GM13977 (cell line): ENCODE data around the gene AUH.

Source experiments
- DNase-seq: peaks from one replicate; pipeline ENCODE4 v3.0.0; 2012; ENCODE audit warnings: low spot score
- in situ Hi-C: fragments of 300-500 bp; cut with MboI; formaldehyde crosslinking; loops from one replicate; pipeline ENCODE4 v1.12.0; 2022; ENCODE audit warnings: low sequenced_read_pairs, low pct_unique_long_range_greater_than_20kb, mixed read lengths, inconsistent platforms; ENCODE audit not compliant: unreplicated experiment
- TF ChIP-seq, protein P1 (sequence below): IDR thresholded peaks from 2 replicates; pipeline ENCODE4 v1.5.1; 2012; ENCODE audit warnings: mild to moderate bottlenecking, control low read depth; ENCODE audit not compliant: insufficient read depth; ENCODE audit errors: extremely low read depth, missing control alignments

Gene AUH

DNA sequence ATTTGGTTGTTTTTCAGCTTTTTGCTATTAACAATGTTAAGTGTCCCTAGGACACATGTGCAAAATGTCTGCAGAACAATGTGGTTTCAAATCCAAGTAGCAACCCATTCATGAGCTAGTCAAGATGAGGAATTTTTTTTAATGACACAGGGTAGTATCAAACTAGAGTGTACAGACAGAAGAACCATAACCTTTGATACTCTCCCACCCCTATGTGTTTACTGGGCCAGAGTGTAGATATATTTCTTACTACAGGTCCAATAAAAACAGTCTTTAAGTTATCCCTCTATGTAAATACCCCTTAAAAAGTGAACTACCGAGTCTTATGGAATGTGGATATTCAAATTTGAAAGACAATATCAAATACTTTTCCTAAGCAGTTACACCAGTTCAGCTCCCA lies 45.6 kb downstream of the AUH start:
- in situ Hi-C loops = no loop called here
- TF ChIP-seq, protein P1, sequence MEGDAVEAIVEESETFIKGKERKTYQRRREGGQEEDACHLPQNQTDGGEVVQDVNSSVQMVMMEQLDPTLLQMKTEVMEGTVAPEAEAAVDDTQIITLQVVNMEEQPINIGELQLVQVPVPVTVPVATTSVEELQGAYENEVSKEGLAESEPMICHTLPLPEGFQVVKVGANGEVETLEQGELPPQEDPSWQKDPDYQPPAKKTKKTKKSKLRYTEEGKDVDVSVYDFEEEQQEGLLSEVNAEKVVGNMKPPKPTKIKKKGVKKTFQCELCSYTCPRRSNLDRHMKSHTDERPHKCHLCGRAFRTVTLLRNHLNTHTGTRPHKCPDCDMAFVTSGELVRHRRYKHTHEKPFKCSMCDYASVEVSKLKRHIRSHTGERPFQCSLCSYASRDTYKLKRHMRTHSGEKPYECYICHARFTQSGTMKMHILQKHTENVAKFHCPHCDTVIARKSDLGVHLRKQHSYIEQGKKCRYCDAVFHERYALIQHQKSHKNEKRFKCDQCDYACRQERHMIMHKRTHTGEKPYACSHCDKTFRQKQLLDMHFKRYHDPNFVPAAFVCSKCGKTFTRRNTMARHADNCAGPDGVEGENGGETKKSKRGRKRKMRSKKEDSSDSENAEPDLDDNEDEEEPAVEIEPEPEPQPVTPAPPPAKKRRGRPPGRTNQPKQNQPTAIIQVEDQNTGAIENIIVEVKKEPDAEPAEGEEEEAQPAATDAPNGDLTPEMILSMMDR = no peak
- DNase-seq = no peak

DNA sequence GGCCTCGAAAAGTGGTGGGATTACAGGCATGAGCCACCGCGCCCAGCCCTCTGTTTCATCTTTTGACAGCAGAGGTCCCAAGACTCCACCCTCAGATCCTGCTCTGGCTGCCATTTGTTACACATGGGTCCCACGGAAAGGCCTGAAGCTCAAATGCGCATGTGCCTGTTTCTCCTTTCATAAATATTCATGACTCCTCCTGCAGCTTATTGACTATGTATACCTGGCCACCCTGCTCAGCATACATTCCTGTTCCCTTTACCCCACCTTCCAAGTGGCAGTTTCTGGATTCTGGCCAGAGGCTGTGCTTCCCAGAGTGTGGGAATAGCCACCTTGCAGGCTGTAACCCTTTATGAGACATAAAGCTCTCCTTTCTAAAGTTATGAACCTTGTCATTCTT lies 46.5 kb downstream of the AUH start:
- in situ Hi-C loops = no loop called here
- TF ChIP-seq, protein P1 = no peak
- no peak for DNase-seq

DNA sequence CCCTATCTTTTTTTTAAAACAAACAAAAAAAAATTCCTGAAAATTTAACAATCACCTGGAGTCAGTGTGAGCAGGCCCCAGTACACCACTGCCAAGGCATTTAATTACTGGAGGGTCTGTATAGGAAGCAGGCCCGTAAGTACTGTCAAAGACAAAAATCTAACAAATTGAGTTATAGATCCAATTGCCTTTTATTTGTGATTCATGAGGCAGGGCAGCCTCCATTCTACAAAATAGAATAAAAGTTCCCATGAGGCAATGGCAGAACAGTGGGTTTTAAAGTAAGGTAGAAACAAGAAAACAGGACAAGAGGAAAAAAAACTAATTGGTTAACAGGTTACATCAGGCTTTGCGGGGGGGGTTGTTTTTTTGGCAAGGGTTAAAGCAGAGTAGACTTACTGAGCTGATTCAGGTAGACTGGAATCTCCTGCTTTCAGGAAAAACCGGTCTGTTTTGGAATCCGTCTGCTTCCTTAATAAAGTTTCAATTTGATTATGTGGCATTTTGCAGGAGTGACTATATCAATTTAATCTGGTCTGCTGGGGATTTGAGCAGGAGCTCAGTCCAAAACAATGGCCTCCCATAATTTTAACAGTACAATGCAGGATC lies 48.9 kb downstream of the AUH start:
- in situ Hi-C loops = no loop called here
- no peak for DNase-seq
- TF ChIP-seq, protein P1 = no peak

DNA sequence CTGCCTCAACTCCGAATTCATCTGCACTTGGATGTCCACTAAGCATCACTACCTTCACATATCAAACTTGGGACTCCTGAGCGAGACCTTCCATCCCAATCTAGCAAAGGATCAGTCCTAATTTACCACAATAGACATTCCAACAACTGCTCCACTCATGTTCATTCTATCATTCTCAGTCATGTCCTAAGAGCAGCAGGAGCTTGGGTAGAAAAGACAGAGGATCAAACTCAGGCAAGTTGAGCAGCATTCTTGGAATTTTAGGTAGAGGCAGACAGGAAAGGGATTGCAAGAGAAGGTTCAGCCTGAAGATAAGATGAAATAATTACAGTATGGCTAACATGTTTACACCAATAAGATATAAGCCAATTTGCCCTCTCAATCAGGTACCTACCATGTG lies 51.7 kb downstream of the AUH start:
- TF ChIP-seq, protein P1 = no peak
- DNase-seq = no peak
- in situ Hi-C loops = no loop called here

DNA sequence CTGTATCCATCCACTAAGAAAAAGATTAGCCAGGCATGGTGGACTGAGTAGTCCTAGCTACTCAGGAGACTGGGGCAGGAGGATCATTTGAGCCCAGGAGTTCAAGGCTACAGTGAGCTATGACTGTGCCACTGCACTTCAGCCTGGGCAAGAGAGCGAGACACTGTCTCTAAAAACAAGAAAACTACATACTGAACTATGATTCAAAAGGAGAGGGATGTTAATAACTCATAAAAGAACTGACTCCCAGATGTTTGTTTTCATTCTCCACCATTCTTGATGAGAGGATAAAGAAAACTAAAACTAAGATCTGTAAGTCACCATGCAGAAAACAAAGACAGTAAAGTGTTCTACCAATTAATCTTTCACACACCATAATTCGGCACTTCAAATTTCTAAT lies 53.5 kb downstream of the AUH start:
- TF ChIP-seq, protein P1 = no peak
- in situ Hi-C loops = no loop called here
- peak; percentile 12 for DNase-seq

DNA sequence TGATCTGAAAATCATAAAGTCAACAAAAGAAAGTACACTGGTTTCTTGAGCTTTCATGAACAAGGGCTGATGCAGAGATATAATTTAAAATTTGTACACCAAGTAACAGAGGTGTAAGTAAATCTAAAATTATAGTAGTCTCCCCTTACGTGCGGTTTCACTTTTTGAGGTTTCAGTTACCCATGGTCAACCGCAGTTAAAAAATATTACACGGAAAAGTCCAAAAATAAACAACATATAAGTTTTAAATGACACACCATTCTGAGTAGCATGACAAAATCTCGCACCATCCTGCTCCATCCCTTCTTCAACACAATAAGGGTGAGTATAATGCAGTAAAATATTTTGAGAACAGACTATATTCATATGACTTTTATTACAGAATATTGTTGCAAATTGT lies 54.4 kb downstream of the AUH start:
- in situ Hi-C loops = no loop called here
- DNase-seq = no peak
- TF ChIP-seq, protein P1 = no peak

DNA sequence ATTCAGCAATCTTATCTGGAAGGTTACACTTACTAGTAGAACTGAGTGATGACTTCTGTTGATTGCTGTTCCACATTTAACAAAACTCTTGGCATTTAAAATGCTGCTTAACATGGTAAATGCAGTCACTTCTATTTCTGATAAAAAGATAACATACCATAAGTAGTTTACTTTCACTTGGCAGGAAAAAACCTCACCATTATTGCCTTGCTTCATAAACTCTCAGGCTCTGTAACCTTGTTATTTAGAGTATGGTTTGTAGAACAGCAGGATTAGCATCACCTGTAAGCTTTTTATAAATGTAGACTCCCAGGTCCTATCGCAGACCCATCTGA lies 55.5 kb downstream of the AUH start:
- DNase-seq = no peak
- in situ Hi-C loops = no loop called here
- TF ChIP-seq, protein P1 = no peak
